ENCODE results near the gene ERN1. TPM values are rescaled to one million over a fixed set of nuclear protein-coding genes. Genes with fewer than 3 reads are reported as not detected.
A peak's percentile ranks its signal among the peaks of the same experiment; 100 is the strongest.

Gene ERN1
- total RNA-seq, 1 donor from 2014 or later: 52.6 TPM

DNA sequence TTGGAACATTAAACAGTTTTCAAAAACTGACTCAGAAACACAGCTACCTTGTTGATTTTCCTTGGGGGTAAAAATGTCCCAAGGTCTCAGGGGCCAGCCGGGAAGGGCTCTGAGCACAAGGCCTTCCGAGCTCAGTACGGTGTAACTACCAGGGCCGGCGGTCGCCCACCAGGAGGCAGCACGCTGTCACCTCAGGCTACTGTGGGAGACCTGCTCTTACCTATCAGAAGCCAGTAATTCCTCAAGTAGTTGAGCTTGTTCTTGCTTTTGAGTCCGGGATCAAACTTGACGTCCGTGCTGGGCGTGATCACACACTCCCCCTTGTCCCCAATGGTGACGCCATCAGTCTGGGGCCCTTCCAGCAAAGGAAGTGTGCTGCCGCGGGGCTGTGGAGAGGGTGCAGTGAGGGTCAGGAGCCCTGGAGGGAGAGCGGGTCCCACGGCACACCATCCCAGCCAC, 66.1 kb downstream of the ERN1 start:
- no peaks in the 10 kb centered on the region for H3K27me3 ChIP-seq
- peaks cover 70% of the 10 kb centered on the region for H3K36me3 ChIP-seq
- no peaks in the 10 kb centered on the region for H3K9me3 ChIP-seq
- H3K4me1 ChIP-seq: no peaks in the 10 kb centered on the region
- intact Hi-C loops (cut with DNase I): no loop called here
- TF ChIP-seq, protein P1, sequence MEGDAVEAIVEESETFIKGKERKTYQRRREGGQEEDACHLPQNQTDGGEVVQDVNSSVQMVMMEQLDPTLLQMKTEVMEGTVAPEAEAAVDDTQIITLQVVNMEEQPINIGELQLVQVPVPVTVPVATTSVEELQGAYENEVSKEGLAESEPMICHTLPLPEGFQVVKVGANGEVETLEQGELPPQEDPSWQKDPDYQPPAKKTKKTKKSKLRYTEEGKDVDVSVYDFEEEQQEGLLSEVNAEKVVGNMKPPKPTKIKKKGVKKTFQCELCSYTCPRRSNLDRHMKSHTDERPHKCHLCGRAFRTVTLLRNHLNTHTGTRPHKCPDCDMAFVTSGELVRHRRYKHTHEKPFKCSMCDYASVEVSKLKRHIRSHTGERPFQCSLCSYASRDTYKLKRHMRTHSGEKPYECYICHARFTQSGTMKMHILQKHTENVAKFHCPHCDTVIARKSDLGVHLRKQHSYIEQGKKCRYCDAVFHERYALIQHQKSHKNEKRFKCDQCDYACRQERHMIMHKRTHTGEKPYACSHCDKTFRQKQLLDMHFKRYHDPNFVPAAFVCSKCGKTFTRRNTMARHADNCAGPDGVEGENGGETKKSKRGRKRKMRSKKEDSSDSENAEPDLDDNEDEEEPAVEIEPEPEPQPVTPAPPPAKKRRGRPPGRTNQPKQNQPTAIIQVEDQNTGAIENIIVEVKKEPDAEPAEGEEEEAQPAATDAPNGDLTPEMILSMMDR (IDR thresholded peaks at IDR 0.05): peak; percentile 61
- H3K4me3 ChIP-seq: peak overlapping the region; percentile 6
- no peak overlapping the region for H3K27ac ChIP-seq
- peak; percentile 94 for ATAC-seq
- peak; percentile 93 for DNase-seq

DNA sequence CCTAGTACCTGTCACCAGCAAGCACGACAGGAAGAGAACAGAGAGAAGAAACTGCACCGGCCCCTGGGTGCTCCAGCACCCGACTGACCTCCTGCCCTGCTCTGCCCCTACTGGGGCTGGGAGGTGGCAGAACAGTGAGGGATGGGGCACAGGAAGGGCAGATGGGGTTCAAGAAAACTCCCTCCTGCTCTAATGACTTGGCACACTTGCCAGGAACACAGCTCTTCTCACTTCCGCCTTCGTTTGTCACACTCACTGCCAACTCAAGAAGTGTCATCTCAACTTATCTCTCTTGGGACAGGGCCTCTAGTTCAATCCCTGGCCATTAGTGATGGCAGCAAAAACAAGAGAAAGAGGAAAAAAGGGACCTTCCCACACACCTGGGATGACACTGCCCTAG, 66.9 kb downstream of the ERN1 start:
- Histone ChIP-seq H3K4me1 (no peaks in the 10 kb centered on the region), H3K4me3 (no peak overlapping the region), H3K27ac (no peak overlapping the region), H3K27me3 (no peaks in the 10 kb centered on the region), H3K36me3 (peaks cover 69% of the 10 kb centered on the region), H3K9me3 (no peaks in the 10 kb centered on the region)
- intact Hi-C loops (cut with DNase I): no loop called here
- TF ChIP-seq, protein P1 (IDR thresholded peaks at IDR 0.05): no peak
- ATAC-seq (peak; percentile 13), DNase-seq (no peak)

- Histone ChIP-seq H3K36me3 (peaks cover 73% of the 10 kb centered on the region), H3K4me1 (no peaks in the 10 kb centered on the region), H3K27ac (no peak overlapping the region), H3K27me3 (no peaks in the 10 kb centered on the region), H3K4me3 (no peak overlapping the region), H3K9me3 (no peaks in the 10 kb centered on the region)
- DNase-seq: no peak
- TF ChIP-seq, protein P1 (IDR thresholded peaks at IDR 0.05): no peak
- no peak for ATAC-seq
- intact Hi-C loops (cut with DNase I): no loop called here
Observed at GRCh38 chr17:64061178-64061898, 68.6 kb downstream of the ERN1 start.

DNA sequence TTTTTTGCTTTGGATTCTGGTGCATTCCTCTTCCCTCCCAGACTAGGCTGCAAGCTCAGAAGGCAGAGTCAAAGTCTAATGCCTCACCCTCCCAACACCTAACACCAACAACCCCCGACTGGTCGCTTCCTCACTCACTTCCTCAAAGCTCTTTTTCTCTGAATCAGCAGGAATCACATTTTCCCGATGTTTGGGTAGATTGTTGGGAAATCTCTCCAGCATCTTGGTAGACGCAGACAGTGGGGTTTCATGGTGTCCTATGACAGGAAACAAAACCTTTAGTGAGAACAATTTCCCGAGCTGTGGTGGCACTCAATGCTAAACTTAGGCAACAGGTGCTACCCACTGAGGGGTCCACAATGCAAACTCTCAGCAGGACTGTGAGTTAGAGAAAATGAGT, 69.6 kb downstream of the ERN1 start:
- Histone ChIP-seq H3K27ac (no peak overlapping the region), H3K9me3 (no peaks in the 10 kb centered on the region), H3K4me1 (no peaks in the 10 kb centered on the region), H3K27me3 (no peaks in the 10 kb centered on the region), H3K4me3 (no peak overlapping the region), H3K36me3 (peaks cover 75% of the 10 kb centered on the region)
- no peak for ATAC-seq
- TF ChIP-seq, protein P1 (IDR thresholded peaks at IDR 0.05): no peak
- no peak for DNase-seq
- intact Hi-C loops (cut with DNase I): no loop called here

DNA sequence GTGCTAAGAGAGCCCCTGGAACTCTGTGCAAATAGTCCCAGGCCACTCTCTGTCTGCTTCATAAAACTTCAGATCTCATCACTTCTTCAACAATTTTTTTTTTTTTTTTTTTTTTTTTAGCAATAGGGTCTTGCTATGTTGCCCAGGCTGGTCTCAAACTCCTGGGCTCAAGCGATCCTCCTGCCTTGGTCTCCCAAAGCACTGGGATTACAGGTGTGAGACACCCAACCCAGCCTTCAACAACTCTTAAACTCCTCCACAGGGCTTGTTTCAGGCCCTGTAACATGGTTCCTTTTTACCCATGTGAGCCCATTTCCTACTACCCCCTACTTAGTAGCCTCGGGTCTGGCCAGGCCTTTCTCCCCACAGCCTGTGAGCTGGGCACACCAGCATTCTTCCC, 70.2 kb downstream of the ERN1 start:
- H3K4me3 ChIP-seq: no peak overlapping the region
- intact Hi-C loops (cut with DNase I): no loop called here
- ATAC-seq: no peak
- no peaks in the 10 kb centered on the region for H3K4me1 ChIP-seq
- H3K27me3 ChIP-seq: no peaks in the 10 kb centered on the region
- DNase-seq: no peak
- H3K27ac ChIP-seq: no peak overlapping the region
- TF ChIP-seq, protein P1 (IDR thresholded peaks at IDR 0.05): no peak
- H3K36me3 ChIP-seq: peaks cover 81% of the 10 kb centered on the region
- H3K9me3 ChIP-seq: no peaks in the 10 kb centered on the region

Data from upper lobe of right lung (tissue), 1 donor.